Astrocyte of the spinal cord (primary cell): ENCODE measurements around the gene SOX4.

Experiments
- DNase-seq: peaks from one replicate; pipeline ENCODE4 v3.0.0; 2011; ENCODE audit warnings: low read depth, low spot score
- H3K4me3 ChIP-seq: 2 replicates; pipeline ENCODE4 v1.5.1; 2011; ENCODE audit warnings: low read depth, mild to moderate bottlenecking, low read length, moderate library complexity
- in situ Hi-C: cut with HindIII; loops from 2 replicates; pipeline ENCODE4 v1.10.0; 2017; ENCODE audit warnings: low sequenced_read_pairs
- TF ChIP-seq, protein P1 (sequence below): IDR thresholded peaks from 2 replicates; pipeline ENCODE4 v1.5.1; 2012; ENCODE audit warnings: low read depth, mild to moderate bottlenecking, low read length, inconsistent platforms

The SOX4 gene

DNA sequence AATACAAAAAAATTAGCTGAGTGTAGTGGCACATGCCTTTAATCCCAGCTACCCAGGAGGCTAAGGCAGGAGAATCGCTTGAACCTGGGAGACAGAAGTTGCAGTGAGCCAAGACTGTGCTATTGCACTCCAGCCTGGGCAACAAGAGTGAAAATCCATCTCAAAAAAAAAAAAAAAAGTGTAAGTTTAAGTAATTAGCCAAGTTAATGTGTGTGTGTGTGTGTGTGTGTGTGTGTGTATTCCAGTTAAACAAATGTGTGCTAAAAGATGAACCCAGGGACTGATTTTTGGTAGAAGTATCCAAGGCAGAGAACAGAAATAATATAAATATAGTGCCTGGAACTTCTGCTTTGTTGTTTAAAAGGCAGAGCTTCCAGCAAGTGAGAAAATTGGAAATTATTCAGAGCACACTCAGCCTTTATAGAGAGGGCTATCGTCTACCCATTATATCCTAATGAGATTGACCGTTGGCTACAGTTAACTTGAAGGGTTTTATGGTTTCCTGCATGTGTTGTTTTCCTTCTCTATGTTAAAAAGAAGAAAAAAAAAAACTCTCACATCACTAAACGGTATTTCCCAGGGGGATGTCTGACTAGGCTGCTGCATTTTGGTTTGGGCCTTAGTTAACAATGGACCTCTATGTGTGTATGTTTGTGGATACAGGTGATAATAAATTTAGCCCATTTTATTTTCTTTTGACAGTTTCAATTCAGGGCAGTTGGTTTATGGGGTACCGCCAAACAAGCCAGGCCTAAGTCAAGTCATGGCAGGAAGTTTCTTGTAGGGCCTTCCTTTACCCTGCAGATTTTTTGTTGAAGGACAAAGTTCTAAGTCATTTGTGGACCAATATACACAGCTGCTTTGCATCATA lies 9.8 kb downstream of the SOX4 start:
- DNase-seq = no peak
- TF ChIP-seq, protein P1, sequence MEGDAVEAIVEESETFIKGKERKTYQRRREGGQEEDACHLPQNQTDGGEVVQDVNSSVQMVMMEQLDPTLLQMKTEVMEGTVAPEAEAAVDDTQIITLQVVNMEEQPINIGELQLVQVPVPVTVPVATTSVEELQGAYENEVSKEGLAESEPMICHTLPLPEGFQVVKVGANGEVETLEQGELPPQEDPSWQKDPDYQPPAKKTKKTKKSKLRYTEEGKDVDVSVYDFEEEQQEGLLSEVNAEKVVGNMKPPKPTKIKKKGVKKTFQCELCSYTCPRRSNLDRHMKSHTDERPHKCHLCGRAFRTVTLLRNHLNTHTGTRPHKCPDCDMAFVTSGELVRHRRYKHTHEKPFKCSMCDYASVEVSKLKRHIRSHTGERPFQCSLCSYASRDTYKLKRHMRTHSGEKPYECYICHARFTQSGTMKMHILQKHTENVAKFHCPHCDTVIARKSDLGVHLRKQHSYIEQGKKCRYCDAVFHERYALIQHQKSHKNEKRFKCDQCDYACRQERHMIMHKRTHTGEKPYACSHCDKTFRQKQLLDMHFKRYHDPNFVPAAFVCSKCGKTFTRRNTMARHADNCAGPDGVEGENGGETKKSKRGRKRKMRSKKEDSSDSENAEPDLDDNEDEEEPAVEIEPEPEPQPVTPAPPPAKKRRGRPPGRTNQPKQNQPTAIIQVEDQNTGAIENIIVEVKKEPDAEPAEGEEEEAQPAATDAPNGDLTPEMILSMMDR = no peak
- in situ Hi-C loops = no loop called here
- H3K4me3 ChIP-seq = no peak overlapping the region

- no peak for DNase-seq
- in situ Hi-C loops = no loop called here
- TF ChIP-seq, protein P1 = no peak
- H3K4me3 ChIP-seq = no peak overlapping the region
Measured at GRCh38 chr6:21604081-21604480, 10.5 kb downstream of the SOX4 start.

GRCh38 chr6:21605166-21605565 lies 11.6 kb downstream of the SOX4 start:
- in situ Hi-C loops = no loop called here
- TF ChIP-seq, protein P1 = no peak
- no peak overlapping the region for H3K4me3 ChIP-seq
- DNase-seq = no peak

- DNase-seq = no peak
- TF ChIP-seq, protein P1 = no peak
- in situ Hi-C loops = no loop called here
- H3K4me3 ChIP-seq = no peak overlapping the region
Measured at GRCh38 chr6:21608601-21609000, 15.1 kb downstream of the SOX4 start.

GRCh38 chr6:21609881-21610329 lies 16.4 kb downstream of the SOX4 start:
- H3K4me3 ChIP-seq = no peak overlapping the region
- DNase-seq = no peak
- in situ Hi-C loops = no loop called here
- TF ChIP-seq, protein P1 = no peak

- no peak for DNase-seq
- in situ Hi-C loops = no loop called here
- TF ChIP-seq, protein P1 = no peak
Measured at GRCh38 chr6:21610341-21610740, 16.8 kb downstream of the SOX4 start.

More at GRCh38 chr6:21610341-21610740, 16.8 kb downstream of the SOX4 start:
- no peak overlapping the region for H3K4me3 ChIP-seq
